GM21576 (cell line): ENCODE measurements around the gene ANO10.

Experiments used
- ATAC-seq: cut with Tn5 transposase; IDR thresholded peaks from one replicate; pipeline ENCODE4 v1.9.1; 2021; ENCODE audit warnings: mild to moderate bottlenecking, moderate library complexity; ENCODE audit not compliant: unreplicated experiment

Gene ANO10

DNA sequence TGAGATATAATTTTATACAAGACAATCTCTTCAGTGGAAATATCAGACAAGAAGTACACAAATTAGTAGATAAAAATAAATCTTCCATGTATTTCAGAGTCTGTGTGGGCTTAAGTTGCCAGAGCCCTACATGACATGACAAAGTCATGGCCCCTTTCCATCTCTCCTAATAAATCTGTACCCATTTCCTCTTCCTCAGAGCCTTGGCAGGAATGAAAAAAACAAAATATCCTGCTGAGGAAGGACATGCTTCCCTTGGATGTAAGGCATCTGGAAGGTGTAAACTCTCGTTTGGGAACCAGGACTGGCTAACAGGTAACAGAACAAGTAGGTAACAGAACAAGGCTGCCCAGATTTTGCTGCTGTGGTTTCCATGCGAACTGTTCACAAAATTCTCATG is 187.4 kb downstream of the ANO10 start:
- no peak for ATAC-seq

DNA sequence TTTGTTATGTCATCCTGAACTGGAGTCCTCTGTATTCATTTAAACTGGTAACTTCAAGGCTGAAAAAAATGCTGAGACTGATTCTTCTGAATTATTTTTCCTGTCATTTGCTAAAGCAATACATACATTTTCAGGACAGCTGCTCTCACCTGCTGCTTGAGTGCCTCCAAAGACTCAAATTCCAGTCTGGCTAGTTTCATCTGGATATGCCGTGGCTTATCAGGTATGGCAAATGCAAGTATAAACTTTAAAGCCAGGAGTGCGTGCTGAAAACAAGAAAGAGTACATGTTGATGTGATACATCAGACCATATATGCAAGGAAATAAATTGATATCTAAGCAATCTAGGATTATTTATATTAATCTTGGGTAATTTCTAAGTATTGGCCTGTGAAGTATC is 189.3 kb downstream of the ANO10 start:
- ATAC-seq = no peak

DNA sequence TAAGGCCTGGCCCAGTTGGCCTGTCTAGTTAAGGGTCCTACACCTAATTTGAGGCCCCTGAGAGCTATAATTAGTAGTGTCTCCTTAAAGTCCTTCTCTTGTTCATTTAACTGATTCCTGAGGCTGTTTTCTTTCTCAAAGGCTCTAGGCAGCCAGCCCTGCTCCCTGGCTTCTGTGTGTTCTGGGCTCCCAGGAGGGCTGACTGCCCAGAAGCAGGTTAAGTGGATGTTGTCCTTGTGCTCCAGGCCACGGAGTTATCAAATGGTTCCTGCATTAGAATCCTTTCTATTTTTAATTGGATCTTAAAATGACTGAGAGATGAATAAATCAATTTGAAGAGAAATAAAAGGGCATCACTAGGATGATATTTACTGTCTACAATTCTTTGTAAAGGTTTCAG is 195.4 kb downstream of the ANO10 start:
- no peak for ATAC-seq

DNA sequence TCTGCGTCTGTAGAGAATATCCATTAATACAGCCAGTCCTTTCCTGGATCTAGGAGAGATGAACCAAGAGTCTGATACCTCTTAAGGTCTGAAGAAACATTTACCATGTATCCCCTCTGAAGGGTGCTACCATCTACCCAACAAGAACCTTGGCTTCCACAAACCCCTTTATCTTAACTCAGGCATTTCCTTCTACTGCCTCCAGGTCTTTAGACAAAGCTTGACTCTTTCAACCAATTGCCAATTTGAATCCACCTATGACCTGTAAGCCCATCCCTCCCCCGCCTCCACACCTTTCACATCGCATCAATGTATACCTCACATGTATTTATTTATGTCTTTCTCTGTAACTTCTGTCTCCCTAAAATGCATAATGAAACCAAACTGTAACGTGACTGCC is 196.0 kb downstream of the ANO10 start:
- no peak for ATAC-seq

DNA sequence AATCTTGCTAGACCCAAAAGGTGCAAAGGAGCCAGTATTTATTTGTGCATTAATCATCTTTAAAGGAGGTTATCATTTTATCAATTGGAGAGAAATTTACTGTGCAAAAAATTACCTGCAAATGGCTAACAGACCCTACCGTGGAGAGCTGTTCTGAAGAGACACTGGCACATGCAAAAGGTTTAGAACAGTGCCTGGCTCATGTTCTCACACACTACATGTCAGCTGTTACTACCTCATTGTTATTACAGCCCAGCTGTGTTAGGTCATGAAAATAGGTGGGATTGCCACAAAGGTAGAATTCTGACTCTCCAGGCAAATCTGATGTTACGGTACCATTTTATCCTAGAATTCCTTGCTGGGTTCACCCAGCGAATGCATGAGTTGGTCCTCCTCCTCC is 198.2 kb downstream of the ANO10 start:
- ATAC-seq = no peak

DNA sequence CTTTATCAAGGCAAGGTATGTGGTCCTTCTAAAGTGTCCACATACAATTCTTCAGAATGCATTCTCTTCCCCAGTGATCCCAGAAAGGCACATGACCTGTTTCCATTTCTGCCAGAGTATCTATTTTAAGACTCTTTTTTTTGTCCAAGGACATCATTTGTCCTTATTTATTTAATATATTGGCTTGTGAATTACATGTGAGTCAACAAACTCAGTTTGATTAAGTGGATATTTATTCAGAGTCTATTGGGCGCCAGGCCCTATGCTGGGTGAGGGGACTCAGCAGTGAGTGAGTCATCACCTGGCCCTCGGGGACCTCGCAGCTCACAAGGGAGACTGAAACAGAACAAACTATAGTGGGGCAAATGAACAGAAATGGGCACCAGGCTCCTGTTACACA is 198.7 kb downstream of the ANO10 start:
- ATAC-seq = no peak

DNA sequence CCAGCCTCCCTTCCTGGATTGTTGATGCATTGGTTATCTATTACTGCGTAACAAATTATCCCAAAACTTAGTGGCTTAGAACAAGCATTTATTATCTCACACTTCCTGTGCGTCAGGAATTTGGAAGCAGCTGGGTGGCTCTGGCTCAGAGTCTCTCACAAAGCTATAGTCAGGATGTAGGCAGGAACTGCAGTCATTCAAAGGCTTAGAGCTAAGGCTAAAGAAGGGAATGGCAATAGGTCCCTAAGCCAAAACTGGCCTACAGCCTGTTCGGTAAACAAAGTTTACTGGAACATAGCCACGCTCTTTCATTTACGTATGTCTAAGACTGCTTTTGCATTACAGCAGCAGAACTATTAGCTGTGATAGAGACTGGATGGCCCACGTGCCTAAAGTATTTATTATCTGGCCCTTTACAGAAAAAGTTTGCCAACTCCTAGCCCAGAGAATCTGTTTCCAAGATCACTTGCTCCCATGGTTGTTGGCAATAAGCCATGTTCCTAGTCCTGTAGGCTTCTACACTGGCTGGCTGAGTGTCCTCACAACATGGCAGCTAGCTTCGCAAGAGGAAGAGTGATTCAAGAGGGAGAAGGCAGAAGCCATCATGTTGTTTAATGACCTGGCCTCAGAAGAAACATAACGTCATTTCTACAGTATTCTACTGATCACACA is 203.1 kb downstream of the ANO10 start:
- no peak for ATAC-seq

DNA sequence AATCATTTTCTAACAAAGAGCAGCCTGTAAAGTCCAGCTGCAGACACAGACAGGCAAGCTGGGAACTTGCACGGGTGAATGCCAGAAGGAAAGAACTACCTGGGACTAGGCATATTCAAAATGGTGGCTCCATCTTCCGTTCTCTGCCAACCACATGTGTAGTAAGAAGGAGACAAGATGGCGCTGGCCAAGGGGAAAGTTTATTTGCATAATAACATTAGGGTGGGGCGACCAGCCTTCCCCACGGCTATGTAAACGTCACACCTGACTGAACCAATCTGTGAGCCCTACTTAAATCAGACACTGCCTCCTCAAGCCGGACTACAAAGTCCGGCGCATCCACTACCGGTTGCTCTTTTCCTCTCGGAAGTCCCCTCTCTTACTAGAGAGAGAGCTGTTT is 204.7 kb downstream of the ANO10 start:
- no peak for ATAC-seq

DNA sequence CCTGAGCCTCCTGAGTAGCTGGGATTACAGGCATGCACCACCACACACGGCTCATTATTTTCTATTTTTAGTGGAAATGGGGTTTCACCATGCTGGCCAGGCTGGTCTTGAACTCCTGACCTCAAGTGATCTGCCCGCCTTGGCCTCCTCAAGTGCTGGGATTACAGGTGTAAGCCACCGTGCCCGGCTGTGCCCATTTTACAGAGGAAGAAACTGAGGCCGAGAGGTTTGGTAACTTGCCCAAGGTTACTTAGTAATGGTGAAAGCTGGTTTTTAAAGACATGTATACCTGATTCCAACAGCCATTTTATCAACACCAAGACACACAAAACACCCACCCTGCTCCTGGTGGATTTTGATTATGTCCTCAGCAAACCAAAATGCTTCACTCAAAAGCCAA is 206.7 kb downstream of the ANO10 start:
- no peak for ATAC-seq

DNA sequence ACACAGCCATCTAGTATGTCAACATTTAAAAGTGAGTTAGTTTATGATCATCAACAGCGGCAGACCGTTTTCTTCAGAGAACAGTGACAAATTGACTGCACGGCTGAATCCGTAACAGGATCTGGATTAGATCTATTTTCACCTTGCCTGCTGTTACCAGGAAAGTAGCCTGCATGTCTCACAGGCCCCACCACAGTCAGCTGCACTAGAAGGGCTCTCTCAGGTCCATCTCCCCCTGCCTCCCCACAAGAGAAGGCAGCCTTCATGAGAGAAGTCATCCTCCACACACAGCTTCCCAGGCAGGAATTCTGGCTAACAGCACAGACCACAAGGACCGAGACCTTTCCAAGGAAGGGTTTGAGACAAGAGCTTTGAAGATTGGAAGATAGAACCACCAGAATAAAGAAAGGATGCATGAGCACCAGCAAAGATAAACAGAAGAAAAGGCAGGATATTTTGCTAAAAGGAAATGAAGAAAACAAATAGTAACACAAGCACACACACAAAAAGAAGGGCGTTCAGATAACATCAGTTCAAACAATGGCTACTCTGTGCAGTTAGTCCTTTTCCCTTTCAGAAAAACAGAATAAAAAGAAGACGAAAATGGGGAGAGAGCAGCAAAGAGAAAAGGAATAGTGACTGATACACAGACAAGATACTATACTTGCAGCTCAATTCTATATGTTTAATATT is 208.0 kb downstream of the ANO10 start:
- no peak for ATAC-seq

DNA sequence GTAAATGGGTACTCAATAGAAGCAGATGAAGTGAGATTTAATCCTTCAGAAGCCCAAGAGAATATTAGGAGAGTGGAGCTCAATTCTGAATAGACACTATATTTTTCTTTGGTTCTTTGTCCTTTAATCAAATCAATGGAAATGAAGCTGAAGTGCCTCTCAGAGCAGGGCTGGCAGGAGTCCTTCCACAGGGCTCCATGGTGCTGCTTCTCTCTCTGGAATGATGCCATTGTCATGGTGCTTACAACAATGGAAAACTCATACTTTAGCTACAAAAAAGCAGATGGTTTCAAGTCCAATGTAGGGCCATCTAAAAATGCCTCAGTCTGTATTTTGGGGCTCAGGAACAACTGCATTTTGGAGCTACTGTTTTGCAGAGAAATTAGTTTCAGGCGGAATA is 210.4 kb downstream of the ANO10 start:
- ATAC-seq = no peak

DNA sequence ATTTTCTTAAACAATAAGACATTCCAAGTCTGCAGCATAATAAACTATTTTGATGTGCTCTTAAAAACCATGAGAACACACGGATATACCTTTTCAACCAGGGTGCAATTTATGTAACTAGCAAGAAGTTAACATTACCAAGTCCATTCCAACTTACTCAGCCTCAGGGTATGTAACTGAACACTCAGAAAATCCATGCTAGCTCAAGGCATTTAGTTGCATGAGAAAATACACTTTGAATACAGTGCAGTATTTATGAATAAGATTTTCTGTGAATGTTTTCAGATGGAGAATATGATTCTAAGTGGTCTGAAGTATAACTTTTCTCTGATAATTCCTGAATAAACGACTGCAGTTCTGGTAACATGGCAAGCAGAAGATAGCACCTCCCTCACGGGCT is 211.2 kb downstream of the ANO10 start:
- ATAC-seq = no peak

DNA sequence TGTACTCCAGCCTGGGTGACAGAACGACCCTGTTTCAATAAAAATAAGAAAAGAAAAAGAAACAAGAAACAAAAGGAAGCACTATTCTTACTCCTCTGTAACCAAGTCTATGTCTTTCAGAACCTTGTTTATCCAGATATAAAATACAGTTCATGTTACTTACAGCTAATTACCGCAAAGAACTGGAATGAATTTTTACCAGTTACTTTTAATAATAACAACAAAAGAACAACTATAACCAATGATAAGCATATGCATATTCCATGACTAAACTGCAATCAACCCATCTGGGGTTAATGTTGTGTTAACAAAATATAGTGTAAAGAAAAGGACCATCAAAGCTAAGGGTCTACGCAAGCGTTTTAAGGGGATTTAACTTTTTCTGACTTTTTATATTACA is 212.3 kb downstream of the ANO10 start:
- no peak for ATAC-seq

DNA sequence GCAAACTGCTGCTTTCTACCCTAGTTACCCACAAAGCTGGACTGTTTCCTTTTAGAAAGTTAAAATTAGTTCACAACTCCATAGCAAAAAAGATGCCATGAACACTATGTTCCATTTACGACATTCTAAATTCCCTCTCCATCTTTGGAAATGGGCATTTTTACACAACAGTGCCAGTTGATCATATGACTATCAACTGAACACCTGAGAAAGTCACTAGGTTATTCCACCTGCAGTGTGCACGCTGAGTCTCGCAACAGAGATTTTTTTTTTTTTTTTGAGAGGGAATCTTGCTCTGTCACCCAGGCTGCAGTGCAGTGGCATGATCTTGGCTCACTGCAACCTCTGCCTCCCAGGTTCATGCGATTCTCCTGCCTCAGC is 215.2 kb downstream of the ANO10 start:
- no peak for ATAC-seq

DNA sequence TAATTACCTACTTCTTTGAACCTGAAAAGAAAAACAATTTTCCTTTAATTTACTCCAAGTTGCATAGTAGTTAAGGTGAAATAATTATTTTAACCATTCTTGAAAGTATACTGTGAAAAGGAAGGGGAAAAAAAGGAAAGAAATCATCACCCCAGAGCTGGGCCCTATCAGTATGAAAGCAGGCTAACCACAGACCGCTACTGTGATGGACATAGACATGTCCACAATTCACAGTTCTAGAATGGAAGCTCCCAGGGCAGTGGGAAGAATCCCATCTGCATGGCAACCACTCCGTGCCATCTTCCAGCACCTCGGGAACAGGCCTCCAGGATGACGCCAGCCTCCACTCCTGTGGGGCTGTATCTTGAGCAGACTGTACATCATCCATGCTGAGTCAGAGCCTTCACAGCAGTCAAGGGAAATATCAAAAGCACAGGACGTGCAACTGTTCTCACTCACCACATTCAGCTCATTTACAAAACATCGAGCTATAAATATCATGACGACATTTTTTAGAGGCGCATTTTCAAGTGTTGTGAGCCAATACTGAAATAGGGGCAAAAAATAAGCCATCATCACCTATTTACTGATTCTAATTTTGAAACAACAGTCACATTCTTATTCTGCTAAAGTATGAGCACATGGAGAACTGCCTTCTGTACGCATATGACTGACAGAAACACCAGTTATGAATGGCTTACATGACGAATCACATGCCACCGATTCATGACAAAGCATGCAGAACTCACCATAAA is 215.7 kb downstream of the ANO10 start:
- ATAC-seq = no peak

DNA sequence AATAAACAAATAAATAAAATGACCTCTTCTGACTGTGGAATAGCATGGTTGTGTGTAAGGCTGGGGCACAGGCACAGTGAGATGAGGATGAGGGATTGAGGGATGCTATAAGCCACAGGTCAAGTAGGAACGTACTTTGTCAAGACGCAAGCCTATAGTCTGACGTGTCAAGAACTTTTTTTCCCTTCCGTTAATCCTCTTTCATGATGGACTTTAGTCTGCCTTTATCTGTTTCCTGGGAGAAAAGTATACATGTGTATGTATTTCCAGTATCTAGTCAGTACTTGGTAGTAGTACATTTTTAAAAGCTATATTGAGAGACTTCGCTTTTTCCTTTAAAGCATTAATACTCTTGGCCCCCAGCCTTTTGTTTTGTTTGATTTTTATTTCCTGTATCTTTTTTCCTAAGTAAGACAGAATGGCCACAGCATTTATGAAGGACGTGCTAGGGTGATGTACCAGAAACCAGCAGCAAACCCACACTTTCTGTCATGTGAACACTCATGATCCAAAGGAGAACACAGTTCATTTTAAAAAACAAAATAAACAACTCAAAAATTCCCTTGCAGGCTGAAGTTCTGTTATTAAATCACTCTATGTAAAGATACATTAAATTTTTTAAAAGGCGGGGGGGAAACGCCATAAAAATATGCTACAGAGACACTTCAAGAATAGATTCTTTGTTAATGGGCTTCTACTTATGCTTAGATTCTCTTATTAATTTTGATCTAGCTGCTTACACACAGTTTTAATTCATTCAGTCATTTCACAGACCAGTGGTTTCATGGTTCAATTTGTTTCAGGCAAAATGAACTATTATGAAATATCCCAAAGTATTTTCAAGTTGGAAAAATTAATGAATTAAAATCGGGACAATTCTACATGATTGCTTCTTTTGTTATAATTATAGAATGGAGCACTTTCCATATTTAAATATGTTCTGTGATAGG is 220.8 kb downstream of the ANO10 start:
- no peak for ATAC-seq

DNA sequence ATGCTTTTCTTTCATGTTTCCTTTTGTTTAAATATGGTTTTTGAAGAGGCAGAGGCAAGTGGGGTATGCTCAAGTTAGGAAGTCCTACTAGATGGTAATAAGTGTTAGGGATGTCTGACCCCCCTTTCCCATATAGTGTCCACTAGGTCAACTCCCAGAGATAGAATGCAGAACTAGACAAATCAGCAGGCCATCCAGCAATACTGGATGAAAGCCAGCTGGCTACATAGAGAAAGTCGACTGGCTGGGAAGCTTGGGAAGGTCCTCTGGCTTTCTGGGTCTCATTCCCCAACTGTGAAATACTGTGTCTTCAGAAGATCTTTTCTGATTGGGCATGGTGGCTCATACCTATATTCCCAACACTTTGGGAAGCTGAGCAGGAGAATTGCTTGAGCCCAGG is 221.6 kb downstream of the ANO10 start:
- no peak for ATAC-seq

DNA sequence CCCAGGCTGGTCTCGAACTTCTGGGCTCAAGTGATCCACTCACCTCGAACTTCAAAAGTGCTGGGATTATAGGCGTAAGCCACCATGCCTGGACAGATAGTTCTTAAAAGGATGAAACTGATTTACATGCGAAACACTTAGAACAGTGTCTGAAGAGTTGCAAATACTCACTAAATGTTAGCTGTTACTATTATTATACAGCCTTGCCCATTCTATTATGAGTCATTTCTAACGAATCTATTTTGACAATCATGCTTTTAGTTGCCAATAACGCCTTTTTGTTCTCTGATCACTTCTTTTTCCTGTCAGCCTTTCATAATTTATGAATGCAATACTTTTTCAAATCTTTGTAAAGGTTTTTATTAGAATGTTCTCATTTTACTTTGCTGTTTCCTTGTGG is 222.8 kb downstream of the ANO10 start:
- ATAC-seq = no peak

DNA sequence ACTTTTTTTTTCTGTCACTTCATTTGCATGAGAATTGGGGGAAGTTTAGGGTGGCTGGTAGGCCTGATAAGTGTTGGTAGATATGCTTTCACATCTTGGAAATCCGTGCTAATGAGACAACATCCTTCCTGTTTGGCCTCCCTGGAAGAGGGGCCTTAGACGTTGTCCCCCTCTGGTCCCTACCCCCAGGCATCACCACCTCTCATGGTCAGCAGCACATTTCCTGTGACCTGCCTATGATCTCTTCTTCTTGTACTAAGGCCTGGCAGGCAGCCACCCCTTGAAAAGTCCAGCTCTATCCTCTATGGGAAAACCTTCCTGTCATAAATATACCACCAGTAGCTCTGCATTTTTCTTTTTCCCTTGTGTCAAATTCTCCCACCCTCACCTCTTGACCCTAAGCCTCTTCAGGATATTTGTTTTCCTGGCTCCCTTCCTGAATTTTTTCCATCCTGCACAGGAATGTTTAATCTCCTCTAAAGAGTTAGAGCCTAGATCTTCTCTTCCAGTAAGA is 227.7 kb downstream of the ANO10 start:
- ATAC-seq = no peak

DNA sequence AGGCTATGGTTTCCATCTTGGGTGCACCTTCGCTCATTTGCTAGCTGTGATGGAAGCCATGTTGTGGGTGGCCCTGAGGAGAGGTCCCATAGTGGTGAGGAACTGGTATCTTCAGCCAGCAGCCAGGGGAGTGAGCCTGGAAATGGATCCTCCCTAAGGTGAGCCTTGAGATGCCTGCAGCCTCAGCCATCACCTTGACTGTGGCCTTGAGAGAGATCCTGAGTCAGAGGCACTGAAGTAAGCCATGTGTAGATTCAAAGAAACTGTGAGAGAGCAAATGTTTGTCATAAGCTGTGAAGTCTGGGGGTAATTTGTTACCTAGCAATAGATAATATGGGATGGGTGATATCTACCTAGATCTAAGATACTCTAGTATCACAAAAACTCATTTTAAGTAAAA is 230.2 kb downstream of the ANO10 start:
- ATAC-seq = no peak

DNA sequence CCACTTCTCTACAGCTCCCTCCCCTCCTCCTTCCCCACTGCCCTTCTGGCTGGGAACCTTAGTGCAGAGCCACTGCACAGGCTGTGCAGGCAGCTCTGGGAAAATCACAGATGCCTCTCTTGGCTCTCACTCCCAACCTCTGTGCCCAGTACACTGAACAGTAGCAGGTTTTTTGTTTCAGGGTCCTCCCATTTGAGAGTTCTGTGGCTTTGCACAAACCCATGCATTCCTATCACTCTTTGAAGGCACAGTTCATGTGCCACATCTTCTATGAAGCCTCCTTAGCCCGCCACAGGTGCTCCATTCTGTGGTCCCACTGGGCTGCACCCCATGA is 231.6 kb downstream of the ANO10 start:
- ATAC-seq = no peak
